ENCODE results near the gene ITGAD. TPM values are rescaled to one million over a fixed set of nuclear protein-coding genes. Genes with fewer than 3 reads are reported as not detected.

ITGAD gene
- total RNA-seq, 3 donors from 2014 or later (not counting 1 experiment from before 2014, with no cell fraction given) = 1.0 to 2.9 (median 2.2) TPM

- H3K27ac Mint-ChIP-seq = peak overlapping the region; percentile 81 to 83
- Histone ChIP-seq H3K27ac (ENCODE audit: low read length) (peak overlapping the region; percentile 74), H3K27me3 (ENCODE audit: control insufficient read depth, insufficient read depth, low read length) (no peaks in the 10 kb centered on the region), H3K36me3 (ENCODE audit: control insufficient read depth, insufficient read depth, low read length) (peaks cover 3% of the 10 kb centered on the region), H3K4me3 (ENCODE audit: low read length) (no peak overlapping the region), H3K9me3 (ENCODE audit: control insufficient read depth, insufficient read depth, low read length) (no peaks in the 10 kb centered on the region), H3K4me1 (ENCODE audit: control insufficient read depth, insufficient read depth, low read length) (peaks cover 78% of the 10 kb centered on the region)
- H3K36me3 Mint-ChIP-seq = peaks cover 7% of the 10 kb centered on the region
- no peaks in the 10 kb centered on the region for H3K9me3 Mint-ChIP-seq
- WGBS (ENCODE audit: insufficient coverage) = 55% methylated on average over 5 of the region's 6 CpGs
- H3K4me1 Mint-ChIP-seq = peaks cover 57 to 74% of the 10 kb centered on the region in 2 donors
- peaks cover 0 to 3% of the 10 kb centered on the region in 2 donors for H3K27me3 Mint-ChIP-seq (ENCODE audit: low read depth in 2 of 2)
- TF ChIP-seq, protein P1, sequence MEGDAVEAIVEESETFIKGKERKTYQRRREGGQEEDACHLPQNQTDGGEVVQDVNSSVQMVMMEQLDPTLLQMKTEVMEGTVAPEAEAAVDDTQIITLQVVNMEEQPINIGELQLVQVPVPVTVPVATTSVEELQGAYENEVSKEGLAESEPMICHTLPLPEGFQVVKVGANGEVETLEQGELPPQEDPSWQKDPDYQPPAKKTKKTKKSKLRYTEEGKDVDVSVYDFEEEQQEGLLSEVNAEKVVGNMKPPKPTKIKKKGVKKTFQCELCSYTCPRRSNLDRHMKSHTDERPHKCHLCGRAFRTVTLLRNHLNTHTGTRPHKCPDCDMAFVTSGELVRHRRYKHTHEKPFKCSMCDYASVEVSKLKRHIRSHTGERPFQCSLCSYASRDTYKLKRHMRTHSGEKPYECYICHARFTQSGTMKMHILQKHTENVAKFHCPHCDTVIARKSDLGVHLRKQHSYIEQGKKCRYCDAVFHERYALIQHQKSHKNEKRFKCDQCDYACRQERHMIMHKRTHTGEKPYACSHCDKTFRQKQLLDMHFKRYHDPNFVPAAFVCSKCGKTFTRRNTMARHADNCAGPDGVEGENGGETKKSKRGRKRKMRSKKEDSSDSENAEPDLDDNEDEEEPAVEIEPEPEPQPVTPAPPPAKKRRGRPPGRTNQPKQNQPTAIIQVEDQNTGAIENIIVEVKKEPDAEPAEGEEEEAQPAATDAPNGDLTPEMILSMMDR (IDR thresholded peaks at IDR 0.05) = no peak
- intact Hi-C loops (cut with micrococcal nuclease) = loop anchor here (2.0 kb wide), 2 partner anchors 14 to 176 kb away; no protein-coding TSS in a partner anchor
- peak overlapping the region; percentile 71 for H3K4me3 Mint-ChIP-seq
- peak in 1 of 3 donors; percentile 14 for ATAC-seq
- peak in 1 of 2 donors; percentile 39 for DNase-seq
Observed at GRCh38 chr16:31364421-31364820, 28.7 kb upstream of the ITGAD start.

DNA sequence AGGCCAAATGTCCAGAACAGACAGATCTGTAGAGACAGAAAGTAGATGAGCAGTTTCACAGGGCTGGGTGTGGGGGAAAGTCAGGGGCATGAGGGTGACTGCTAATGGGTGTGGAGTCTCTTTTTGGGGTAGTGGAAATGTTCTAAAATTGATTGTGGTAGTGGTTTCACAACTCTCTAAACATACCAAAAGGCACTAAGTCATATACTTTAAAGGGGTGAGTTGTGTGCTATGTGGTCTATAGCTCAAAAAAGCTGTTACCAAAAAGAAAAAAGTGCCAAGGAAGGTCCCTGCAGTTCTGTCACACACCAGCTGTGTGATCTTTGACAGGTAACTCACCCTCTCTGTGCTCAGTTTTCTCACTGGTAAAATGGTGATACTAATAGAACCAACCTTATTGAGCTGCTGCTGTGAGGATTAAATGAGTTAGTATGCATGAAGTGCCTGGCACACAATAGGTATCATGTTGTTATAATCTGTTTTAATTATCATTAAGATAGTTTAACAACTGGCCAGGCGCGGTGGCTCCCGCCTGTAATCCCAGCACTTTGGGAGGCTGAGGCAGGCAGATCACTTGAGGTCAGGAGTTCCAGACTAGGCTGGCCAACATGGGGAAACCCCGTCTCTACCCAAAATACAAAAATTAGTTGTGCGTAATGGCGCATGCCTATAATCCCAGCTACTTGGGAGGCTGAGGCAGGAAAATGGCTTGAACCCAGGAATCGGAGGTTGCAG, 27.8 kb upstream of the ITGAD start:
- Mint-ChIP-seq H3K4me3 (peak overlapping the region; percentile 71), H3K27me3 (ENCODE audit: low read depth in 2 of 2) (peaks cover 0 to 3% of the 10 kb centered on the region in 2 donors), H3K36me3 (peaks cover 7% of the 10 kb centered on the region), H3K27ac (peak overlapping the region; percentile 81 to 83), H3K9me3 (no peaks in the 10 kb centered on the region), H3K4me1 (peaks cover 52 to 68% of the 10 kb centered on the region in 2 donors)
- intact Hi-C loops (cut with micrococcal nuclease) = loop anchor here (1.0 to 5.0 kb wide), 6 partner anchors 11 to 176 kb away; partner anchors contain the start of gene ARMC5
- peak; percentile 83 to 92 (median 88) for ATAC-seq
- TF ChIP-seq, protein P1 (IDR thresholded peaks at IDR 0.05) = no peak
- peak overlapping the region; percentile 74 for H3K27ac ChIP-seq (ENCODE audit: low read length)
- H3K9me3 ChIP-seq (ENCODE audit: control insufficient read depth, insufficient read depth, low read length) = no peaks in the 10 kb centered on the region
- no peaks in the 10 kb centered on the region for H3K27me3 ChIP-seq (ENCODE audit: control insufficient read depth, insufficient read depth, low read length)
- peak; percentile 54 to 66 for DNase-seq
- H3K4me1 ChIP-seq (ENCODE audit: control insufficient read depth, insufficient read depth, low read length) = peaks cover 70% of the 10 kb centered on the region
- 92% methylated on average over 7 of the region's 7 CpGs for WGBS (ENCODE audit: insufficient coverage)
- no peak overlapping the region for H3K4me3 ChIP-seq (ENCODE audit: low read length)
- peaks cover 3% of the 10 kb centered on the region for H3K36me3 ChIP-seq (ENCODE audit: control insufficient read depth, insufficient read depth, low read length)

DNA sequence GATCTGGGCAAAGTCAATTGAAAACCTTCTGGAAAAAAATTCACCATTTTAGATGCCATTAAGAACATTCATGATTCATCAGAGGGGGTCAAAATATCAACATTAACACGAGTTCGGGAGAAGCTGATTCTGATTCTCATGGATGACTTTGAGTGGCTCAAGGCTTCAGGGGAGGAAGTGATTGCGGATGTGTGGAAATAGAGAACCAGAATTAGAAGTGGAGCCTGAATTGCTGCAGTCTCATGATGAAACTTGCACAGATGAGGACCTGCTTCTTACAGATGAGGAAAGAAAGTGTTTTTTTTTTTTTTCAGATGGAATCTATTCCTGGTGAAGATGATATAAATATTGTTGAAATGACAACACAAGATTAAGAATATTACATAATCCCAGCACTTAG, 25.3 kb upstream of the ITGAD start:
- Mint-ChIP-seq H3K27ac (peak overlapping the region; percentile 9 to 70), H3K27me3 (ENCODE audit: low read depth in 2 of 2) (peaks cover 0 to 3% of the 10 kb centered on the region in 2 donors), H3K36me3 (peaks cover 7% of the 10 kb centered on the region), H3K9me3 (no peaks in the 10 kb centered on the region), H3K4me1 (peaks cover 50 to 51% of the 10 kb centered on the region in 2 donors), H3K4me3 (no peak overlapping the region)
- TF ChIP-seq, protein P1 (IDR thresholded peaks at IDR 0.05) = no peak
- Histone ChIP-seq H3K27ac (ENCODE audit: low read length) (no peak overlapping the region), H3K4me3 (ENCODE audit: low read length) (no peak overlapping the region), H3K4me1 (ENCODE audit: control insufficient read depth, insufficient read depth, low read length) (peaks cover 49% of the 10 kb centered on the region), H3K27me3 (ENCODE audit: control insufficient read depth, insufficient read depth, low read length) (no peaks in the 10 kb centered on the region), H3K9me3 (ENCODE audit: control insufficient read depth, insufficient read depth, low read length) (no peaks in the 10 kb centered on the region), H3K36me3 (ENCODE audit: control insufficient read depth, insufficient read depth, low read length) (peaks cover 16% of the 10 kb centered on the region)
- intact Hi-C loops (cut with micrococcal nuclease) = loop anchor here (5.0 kb wide), 1 partner anchor 34 kb away; no protein-coding TSS in a partner anchor
- 57% methylated on average over 3 of the region's 3 CpGs for WGBS (ENCODE audit: insufficient coverage)
- no peak for ATAC-seq
- no peak for DNase-seq
